G401.6 (cell line): ENCODE data around the gene OSBPL8.

Experiments used
- FAIRE-seq: peaks from 2 replicates; lab custom pipeline; 2012; peaks lifted over from hg19 to GRCh38; lab: Jason Lieb, UNC

The OSBPL8 gene

DNA sequence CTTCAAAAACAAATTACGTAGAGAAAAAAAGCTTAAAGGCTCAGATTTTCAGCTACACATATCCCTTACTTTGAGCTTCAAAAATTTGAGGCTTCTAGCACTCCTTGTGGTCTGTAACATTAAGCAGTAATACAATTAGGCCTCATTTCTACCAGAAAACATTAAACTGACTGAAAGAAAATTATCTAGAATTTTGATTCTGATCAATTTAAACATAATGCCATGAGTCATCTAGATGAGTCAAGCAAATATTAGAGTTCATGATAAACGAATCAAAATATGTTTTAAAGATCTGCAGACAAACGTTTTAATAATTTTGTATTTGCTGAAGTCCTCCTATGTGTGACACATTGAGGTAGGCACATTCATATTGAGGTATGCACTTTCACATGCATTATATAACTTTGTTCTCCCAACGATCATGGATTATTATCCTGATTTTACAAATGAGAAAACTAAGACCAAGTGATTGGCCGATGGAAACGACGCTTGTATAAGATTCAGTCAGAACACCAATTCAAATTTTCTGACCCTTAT is 4.3 kb downstream of the OSBPL8 start:
- no peak for FAIRE-seq

- no peak for FAIRE-seq
These were observed 5.0 kb downstream of the OSBPL8 start for GRCh38 chr12:76554405-76555230.

DNA sequence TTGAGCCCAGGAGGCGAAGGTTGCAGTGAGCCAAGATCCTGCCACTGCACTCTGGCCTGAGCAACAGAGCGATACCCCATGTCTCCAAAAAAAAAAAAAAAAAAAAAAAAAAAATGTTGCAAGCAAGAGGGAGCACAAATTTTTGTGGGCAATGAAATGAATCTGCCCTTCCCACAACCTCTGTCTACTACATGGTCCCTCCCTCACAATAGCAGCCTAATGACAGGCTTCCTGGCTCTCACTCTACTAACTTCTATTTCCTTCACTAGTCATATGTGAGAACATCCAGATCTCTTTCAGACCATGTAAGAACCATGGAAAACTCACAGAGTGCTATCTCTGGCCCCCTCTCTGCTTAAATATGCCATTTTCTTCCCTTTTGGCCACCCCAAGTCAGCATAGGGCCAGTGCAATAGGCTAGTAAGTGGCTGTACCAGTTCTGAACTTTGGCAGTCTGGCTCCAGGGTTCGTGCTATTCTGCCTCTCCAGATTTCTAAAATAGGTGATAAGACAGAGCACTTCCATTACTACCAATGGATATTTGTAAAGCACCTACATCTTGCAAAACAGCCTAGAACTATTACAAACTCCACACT is 7.1 kb downstream of the OSBPL8 start:
- FAIRE-seq, result no peak

DNA sequence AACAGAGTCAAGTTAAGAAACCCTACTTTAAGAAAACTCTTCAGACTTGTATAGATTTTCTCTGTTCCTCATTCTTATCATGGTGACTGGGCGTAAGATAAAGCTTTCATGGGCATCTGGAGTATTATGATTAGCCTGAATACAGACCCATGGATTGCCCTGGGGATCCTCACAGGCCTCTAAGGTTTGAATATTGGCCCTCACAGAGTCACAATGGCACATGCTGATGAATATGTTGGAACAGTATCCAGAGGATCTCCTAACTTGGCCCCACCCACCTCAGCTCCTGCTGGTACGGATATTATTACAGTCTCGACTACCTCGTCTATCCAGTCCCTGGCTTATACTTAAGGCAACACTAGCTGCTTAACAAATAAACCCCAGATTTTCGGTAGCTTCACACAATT is 8.1 kb downstream of the OSBPL8 start:
- FAIRE-seq, result no peak

DNA sequence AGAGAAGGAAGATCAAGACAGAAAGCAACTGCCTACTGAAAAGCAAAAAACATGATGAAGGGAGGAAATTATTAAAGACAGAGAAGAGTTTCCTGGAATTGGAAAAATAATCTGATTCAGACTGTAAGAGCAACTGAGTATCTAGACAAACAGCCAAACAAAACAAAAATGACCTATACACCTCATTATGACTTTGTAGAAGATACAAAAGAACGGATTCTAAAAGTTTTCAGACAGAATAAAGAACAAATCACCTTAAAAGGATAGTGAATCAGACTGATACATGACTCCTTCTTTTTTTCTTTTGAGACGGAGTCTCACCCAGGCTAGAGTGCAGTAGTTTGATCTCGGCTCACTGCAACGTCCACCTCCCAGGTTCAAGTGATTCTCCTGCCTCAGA is 10.4 kb downstream of the OSBPL8 start:
- no peak for FAIRE-seq

- FAIRE-seq, result no peak
These were observed 11.2 kb downstream of the OSBPL8 start for GRCh38 chr12:76548222-76548837.

DNA sequence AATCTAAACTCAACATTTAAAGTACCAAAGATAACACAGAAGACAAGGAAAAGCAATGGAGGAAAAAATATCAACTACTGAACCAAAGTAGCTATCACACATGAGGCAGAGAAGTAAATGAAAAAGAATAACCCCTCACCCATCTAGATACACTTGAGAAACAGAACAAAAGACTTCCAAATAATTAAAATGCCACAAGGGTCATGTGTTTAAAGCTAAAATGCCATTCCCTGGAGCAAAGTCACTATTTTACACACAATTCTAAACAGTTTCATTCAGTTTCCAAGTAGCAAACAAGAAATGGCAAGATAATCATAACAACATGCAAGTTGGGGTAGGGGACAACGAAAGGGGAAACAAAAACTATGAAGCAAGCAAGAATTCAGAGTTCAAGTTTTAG is 12.0 kb downstream of the OSBPL8 start:
- FAIRE-seq, result no peak

DNA sequence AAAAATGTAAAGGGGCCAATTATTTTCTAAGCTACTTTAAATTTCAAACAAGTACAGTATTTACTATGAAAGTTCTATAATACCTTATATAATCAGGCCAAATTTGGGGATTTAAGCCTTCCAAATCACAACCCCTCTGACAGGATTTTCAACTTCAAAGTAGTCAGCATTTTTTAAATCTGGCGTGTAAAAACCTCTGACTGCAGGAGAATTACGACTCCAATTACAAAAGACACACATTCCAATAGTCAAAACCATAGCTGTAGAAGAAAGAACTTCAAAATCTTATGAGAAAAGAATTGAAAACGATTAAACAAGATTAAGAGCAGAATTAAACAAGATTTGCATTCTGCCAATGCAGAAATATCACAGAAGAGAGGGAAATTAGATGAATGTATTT is 12.7 kb downstream of the OSBPL8 start:
- no peak for FAIRE-seq

DNA sequence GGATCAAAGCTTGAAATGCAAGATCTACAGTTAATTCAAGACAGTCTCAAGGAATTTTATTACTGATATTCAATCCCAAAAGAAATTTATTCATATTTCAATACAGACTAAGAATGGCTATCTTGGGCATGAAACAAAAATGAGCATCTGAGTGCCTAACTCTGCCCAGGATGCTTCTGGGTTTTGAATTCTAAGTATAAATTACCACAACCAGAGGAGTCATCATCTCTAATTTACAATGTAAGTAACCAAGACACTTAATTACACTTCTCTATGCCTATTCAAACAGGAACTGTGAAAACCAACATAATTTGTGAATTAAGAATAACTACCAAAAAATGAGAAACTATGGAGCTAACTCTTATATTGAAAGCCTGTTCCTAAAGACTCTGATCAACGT is 14.1 kb downstream of the OSBPL8 start:
- FAIRE-seq, result no peak

DNA sequence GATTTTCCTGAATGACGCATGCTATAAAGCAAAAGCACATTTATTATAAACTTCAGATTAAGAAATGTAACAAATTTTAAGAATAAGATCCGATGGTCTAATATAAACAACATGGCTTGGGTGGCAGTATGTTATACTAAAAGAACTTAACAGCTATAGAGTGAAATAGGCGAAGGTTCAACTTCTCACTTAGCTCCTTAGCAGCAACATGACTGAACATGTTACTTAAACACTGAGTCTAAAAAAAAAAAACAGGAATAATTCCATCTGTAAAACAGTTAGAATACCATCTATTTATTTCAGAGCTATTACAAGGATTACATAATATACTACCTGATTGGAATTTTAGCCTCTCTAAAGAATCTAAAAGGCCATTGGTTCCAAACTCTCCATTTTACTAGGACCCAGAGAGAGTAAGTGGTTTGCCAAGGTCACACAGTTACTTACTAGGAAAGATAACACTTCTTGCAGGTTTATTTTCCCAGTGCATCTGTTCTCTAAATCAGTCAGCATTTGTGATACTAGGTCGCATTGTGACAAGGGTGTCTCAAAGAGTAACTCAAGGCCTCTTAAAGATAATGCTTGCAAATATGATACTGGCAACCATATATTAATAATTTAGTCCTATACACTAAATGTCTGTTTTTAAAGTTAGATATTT is 14.8 kb downstream of the OSBPL8 start:
- FAIRE-seq, result no peak

- no peak for FAIRE-seq
These were observed 15.7 kb downstream of the OSBPL8 start for GRCh38 chr12:76543813-76544347.

DNA sequence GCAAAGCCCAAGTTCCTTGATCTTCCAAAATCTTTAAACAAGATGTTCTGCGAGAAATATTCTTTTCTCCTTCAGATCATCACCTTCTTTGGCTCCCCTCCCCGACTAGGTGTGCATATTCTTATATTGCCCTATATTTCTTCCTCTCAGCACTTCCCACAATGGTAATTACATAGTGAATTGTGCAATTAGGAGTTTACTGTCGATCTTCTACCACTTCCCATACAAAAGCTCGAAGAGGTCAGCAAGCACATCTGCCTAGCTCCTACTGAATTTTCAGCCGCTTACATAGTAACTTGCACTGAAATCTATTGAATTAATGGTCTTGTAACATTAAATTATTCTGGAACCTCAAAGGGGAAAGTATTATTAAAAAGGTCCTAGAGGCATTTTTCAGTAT is 16.7 kb downstream of the OSBPL8 start:
- no peak for FAIRE-seq

DNA sequence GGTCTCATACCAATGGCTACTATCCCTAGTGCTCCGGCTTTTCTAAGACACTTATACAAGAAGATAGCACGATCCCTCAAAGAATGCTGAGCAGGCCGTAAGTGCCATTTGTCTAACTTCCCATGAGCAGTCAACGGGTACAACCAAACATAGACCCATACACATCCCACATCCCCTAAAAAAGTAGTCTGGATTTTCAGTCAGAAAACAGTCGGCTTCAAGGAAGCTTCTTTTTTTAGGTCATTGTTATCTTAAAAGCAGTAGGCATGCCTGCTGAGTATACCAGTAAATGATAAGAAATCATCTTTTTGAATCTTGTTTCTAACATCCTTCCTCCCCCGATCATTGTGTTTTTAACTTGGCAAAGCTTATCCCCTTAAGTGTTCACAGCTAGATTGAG is 19.8 kb downstream of the OSBPL8 start:
- FAIRE-seq, result no peak

- FAIRE-seq, result no peak
These were observed 21.6 kb downstream of the OSBPL8 start for GRCh38 chr12:76537923-76538322.

GRCh38 chr12:76536546-76536945 is 23.0 kb downstream of the OSBPL8 start:
- FAIRE-seq, result no peak

DNA sequence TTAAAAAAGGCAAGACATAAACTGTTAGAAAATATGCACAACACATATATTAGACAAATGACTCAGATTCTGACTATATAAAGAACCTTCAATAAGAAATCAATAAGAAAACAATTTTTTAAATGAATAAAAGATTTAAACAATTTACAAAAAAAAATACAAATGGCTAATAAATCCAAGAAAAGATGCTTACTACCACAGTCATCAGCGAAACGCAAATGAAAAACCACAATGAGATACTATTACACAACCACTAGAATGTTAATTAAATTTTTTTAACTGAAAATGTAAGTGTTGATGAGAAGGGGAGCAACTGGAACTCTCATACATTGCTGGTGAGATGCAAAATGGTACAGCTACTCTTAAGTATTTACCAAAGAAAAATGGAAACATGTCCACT is 24.4 kb downstream of the OSBPL8 start:
- FAIRE-seq, result no peak

DNA sequence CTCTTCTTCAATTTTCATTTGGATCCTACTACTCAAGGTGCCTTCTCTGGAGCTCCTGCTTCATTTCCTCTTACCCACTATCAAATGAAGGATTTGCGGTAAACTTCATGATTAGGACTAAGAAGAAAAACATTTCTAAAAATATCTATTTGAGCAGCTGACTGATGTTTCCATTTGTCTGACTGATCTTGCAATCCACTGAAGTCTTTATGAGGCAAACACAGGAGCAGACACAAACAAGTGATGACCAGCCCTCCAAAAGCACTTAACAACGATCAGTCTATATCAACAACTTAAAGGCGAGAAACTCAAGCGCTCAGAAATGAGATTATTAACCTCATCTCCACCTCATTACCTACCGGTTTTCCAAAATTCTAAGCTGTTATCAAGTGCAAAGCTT is 26.2 kb downstream of the OSBPL8 start:
- FAIRE-seq, result no peak

DNA sequence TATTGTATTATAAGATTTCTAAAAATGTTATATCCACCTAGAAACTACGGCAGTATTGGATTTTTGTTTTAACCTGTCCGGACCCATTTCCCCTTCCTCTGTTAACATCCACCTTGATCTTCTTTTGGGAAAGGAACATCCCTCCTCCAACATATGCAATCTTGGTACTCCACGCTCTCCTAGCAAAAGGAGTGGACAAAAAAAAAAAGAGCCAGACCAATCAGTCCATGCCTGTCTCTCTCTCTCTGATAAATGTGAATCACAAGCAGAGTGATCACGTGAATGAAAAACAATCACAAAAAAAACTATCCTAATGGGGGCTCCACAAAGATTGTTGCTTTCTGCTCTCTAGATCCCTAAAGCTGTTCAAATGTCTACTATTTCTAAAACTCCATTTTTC is 27.1 kb downstream of the OSBPL8 start:
- no peak for FAIRE-seq

DNA sequence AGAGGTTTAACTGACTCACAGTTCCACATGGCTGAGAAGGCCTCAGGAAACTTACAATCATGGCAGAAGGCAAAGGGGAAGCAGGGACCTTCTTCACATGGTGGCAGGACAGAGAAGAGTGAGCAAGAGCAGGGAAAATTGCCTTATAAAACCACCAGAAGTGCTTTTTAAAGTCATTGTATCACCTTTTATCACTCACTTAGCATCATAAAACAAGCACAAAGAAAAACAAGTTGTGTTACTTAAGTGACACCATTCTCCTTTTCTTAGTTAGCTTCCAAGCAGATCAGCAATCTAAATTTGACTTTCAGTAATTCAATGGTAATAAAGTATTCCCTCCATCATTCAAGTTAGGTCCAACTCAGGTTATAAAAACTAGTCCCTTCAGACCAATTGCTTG is 28.5 kb downstream of the OSBPL8 start:
- no peak for FAIRE-seq

GRCh38 chr12:76530516-76530915 is 29.1 kb downstream of the OSBPL8 start:
- FAIRE-seq, result no peak

- FAIRE-seq, result no peak
These were observed 30.2 kb downstream of the OSBPL8 start for GRCh38 chr12:76529226-76529918.

DNA sequence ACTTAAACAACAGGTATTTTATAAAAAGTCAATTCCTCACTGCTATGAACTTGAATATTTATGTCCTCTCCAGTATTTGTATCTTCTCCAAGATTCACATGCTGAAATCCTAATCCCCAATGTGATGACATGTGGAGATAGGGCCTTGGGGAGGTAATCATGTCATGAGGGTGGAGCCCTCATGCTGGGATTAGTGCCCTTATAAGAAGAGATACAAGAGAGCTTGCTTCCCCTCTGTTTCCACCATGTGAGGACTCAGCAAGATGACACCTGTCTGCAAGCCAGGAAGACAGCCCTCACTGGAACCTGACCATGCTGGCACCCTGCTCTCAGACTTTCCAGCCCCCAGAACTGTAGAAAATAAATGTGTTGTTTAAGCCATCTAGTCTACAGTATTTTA is 36.2 kb downstream of the OSBPL8 start:
- no peak for FAIRE-seq
